GM21390 (cell line): Measurements from ENCODE around the gene HMCN2.
A peak's percentile ranks its signal among the peaks of the same experiment; 100 is the strongest.

Experiments
- ATAC-seq: cut with Tn5 transposase; IDR thresholded peaks from one replicate; pipeline ENCODE4 v1.9.1; 2021; ENCODE audit not compliant: unreplicated experiment

Gene HMCN2

GRCh38 chr9:130265431-130266235 lies at the start of gene HMCN2:
HMCN2 (plus strand) TSS chr9:130265760; CDS start chr9:130265879, 119 bp downstream.
- no peak for ATAC-seq

GRCh38 chr9:130217838-130218237 lies 47.7 kb upstream of the HMCN2 start:
- ATAC-seq = no peak

GRCh38 chr9:130219661-130220096 lies 45.9 kb upstream of the HMCN2 start:
- no peak for ATAC-seq

GRCh38 chr9:130220352-130220751 lies 45.2 kb upstream of the HMCN2 start:
- no peak for ATAC-seq

GRCh38 chr9:130222833-130223232 lies 42.7 kb upstream of the HMCN2 start:
- no peak for ATAC-seq

GRCh38 chr9:130225071-130225470 lies 40.5 kb upstream of the HMCN2 start:
- ATAC-seq = no peak

- no peak for ATAC-seq
Observed at GRCh38 chr9:130225586-130225985, 40.0 kb upstream of the HMCN2 start.

- no peak for ATAC-seq
Observed at GRCh38 chr9:130226112-130226511, 39.4 kb upstream of the HMCN2 start.

GRCh38 chr9:130227833-130228232 lies 37.7 kb upstream of the HMCN2 start:
- no peak for ATAC-seq

- no peak for ATAC-seq
Observed at GRCh38 chr9:130229759-130230158, 35.8 kb upstream of the HMCN2 start.

GRCh38 chr9:130230631-130231030 lies 34.9 kb upstream of the HMCN2 start:
- ATAC-seq = no peak

GRCh38 chr9:130232899-130233586 lies 32.5 kb upstream of the HMCN2 start:
- no peak for ATAC-seq

GRCh38 chr9:130233587-130233945 lies 32.0 kb upstream of the HMCN2 start:
- ATAC-seq = no peak

- no peak for ATAC-seq
Observed at GRCh38 chr9:130234340-130235260, 31.0 kb upstream of the HMCN2 start.

- ATAC-seq = no peak
Observed at GRCh38 chr9:130235558-130236435, 29.8 kb upstream of the HMCN2 start.

GRCh38 chr9:130236436-130236985 lies 29.0 kb upstream of the HMCN2 start:
- no peak for ATAC-seq

GRCh38 chr9:130237076-130237475 lies 28.5 kb upstream of the HMCN2 start:
- ATAC-seq = no peak

- ATAC-seq = no peak
Observed at GRCh38 chr9:130237763-130238524, 27.6 kb upstream of the HMCN2 start.

- ATAC-seq = peak; percentile 15
Observed at GRCh38 chr9:130239363-130239695, 26.2 kb upstream of the HMCN2 start.
